ENCODE measurements around the gene USP10.
A peak's percentile ranks its signal among the peaks of the same experiment; 100 is the strongest.

USP10 gene

DNA sequence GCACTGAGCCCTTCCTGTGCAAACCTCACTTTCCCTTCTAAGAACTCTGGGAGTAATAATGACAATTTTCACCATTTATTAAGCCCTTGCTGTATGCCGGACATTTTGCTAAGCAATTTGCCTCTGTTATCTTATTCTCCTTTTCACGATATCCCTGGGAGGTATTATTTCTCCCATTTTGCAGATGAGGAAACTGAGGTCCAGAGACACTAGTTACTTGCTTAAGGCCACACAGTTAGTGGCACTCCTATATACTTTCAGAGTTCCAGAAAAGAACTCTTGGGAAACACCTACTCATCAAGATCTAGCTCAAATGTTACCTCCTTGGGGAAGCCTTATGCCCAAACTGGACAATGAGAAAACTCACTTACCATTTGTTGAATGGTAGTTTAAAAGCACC, 4.8 kb upstream of the USP10 start:
- H3K4me3 ChIP-seq (ENCODE audit: control insufficient read depth in 1 of 7, extremely low read depth in 1 of 7, insufficient read depth in 4 of 7, low read depth in 2 of 7, low read length in 6 of 7) = no peak overlapping the region
- 100% methylated on average over 2 of the region's 2 CpGs for WGBS (ENCODE audit: insufficient coverage)
- H3K36me3 ChIP-seq (ENCODE audit: control insufficient read depth in 4 of 4, insufficient read depth in 4 of 4, low read length in 3 of 4) = no peaks in the 10 kb centered on the region
- H3K9me3 ChIP-seq (ENCODE audit: control extremely low read depth in 1 of 5, control insufficient read depth in 4 of 5, insufficient read depth in 2 of 5, low read depth in 1 of 5, low read length in 4 of 5) = no peaks in the 10 kb centered on the region
- H3K27me3 ChIP-seq (replicated peaks in 2 of 5; ENCODE audit: control insufficient read depth in 4 of 5, insufficient read depth in 5 of 5, low read length in 4 of 5) = no peaks in the 10 kb centered on the region
- ChIA-PET CTCF (interaction anchor here (2.0 to 2.4 kb wide), 4 partner anchors 22 to 32 kb away, joined by 9 to 12 read pairs (median 9); no protein-coding TSS in a partner anchor), POLR2A (no interaction called here)
- peaks cover 0 to 9% (median 6%) of the 10 kb centered on the region in 4 experiments for H3K4me1 ChIP-seq (ENCODE audit: control extremely low read depth in 1 of 4, control insufficient read depth in 4 of 4, insufficient read depth in 4 of 4, low read length in 3 of 4)
- H3K27ac ChIP-seq (ENCODE audit: insufficient read depth in 1 of 2, low read depth in 1 of 2, low read length in 2 of 2, poor library complexity in 1 of 2, severe bottlenecking in 2 of 2) = no peak overlapping the region
- DNase-seq = no peak

DNA sequence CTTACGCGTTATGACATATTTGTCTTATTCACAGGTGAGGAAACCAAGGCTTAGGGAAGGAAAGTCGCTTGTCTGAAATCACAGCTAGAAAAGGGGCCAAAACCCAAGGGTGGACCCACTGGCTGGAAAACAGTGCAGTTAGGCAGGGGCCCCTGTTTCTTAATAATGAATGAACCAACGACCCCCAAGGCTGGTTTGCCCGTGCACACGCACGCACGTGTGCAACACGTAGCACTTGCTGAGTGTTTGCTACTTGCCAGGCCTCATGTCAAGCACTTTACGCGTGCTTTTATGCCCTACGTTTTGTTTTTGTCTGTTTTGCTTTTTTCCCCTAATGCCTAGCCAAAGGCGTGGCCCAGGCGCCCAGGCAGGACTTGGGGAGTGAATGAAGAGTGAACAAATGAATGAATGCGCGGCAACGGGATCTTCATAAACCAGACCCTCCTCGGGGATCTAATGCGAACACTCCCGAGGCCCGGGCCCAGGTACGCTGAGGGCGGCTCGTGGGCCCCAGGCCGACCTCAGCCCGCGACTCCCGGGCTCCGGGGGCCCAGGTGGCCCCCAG, 571 bp upstream of the USP10 start:
- no peaks in the 10 kb centered on the region for H3K27me3 ChIP-seq (replicated peaks in 2 of 5; ENCODE audit: control insufficient read depth in 4 of 5, insufficient read depth in 5 of 5, low read length in 4 of 5)
- CTCF ChIA-PET = no interaction called here
- POLR2A ChIA-PET = no interaction called here
- peak overlapping the region; percentile 92 to 99 (median 97) for H3K4me3 ChIP-seq (ENCODE audit: control insufficient read depth in 1 of 7, extremely low read depth in 1 of 7, insufficient read depth in 4 of 7, low read depth in 2 of 7, low read length in 6 of 7)
- WGBS (ENCODE audit: insufficient coverage) = 26% methylated on average over 29 of the region's 29 CpGs
- no peaks in the 10 kb centered on the region for H3K9me3 ChIP-seq (ENCODE audit: control extremely low read depth in 1 of 5, control insufficient read depth in 4 of 5, insufficient read depth in 2 of 5, low read depth in 1 of 5, low read length in 4 of 5)
- peaks cover 10 to 31% (median 18%) of the 10 kb centered on the region in 4 experiments for H3K4me1 ChIP-seq (ENCODE audit: control extremely low read depth in 1 of 4, control insufficient read depth in 4 of 4, insufficient read depth in 4 of 4, low read length in 3 of 4)
- H3K36me3 ChIP-seq (ENCODE audit: control insufficient read depth in 4 of 4, insufficient read depth in 4 of 4, low read length in 3 of 4) = no peaks in the 10 kb centered on the region
- DNase-seq = peak; percentile 24 to 65 (median 55)
- peak overlapping the region in 1 of 2 experiments; percentile 88 for H3K27ac ChIP-seq (ENCODE audit: insufficient read depth in 1 of 2, low read depth in 1 of 2, low read length in 2 of 2, poor library complexity in 1 of 2, severe bottlenecking in 2 of 2)

DNA sequence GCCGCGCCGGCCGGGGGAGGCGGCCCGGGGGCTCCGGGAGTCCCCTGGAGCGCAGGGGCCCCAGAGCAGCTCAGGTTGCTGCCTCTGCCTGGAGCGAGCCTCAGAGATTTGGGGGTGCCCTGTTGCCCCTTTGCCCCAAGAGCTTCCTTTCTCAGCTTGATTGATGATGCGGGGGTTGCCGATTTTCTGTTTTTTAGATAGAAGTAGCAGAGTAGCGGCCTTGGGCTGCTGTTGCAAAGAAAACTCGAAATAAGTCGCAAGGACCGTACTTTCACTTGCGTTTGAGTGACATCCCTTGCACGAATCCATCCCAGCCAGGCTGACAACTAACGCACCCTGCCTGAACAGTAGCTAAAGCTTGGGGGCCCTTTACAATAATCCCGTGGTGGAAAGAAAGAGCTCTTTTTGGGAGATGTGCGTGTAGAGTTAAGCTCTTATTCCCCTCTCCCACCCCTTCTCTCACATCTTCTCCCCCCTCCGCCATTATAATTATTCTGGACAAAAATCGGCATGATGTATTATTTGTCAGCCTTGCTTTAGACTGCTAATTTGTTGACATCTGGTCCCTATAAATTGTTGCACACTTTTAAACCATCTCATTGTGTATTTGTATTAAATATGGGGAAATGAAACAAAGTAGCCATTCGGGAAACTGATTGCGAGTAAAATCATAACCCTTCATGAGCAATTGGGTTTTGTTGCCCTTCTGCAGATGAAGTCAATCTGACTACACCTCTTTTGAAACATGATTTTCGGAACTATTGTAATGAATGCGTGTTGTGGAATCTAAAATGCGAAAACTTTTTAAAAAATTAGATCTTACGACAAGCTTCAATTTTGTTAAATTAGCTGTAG, 873 bp downstream of the USP10 start:
- Histone ChIP-seq H3K4me3 (ENCODE audit: control insufficient read depth in 1 of 7, extremely low read depth in 1 of 7, insufficient read depth in 4 of 7, low read depth in 2 of 7, low read length in 6 of 7) (peak overlapping the region; percentile 92 to 99 (median 97)), H3K36me3 (ENCODE audit: control insufficient read depth in 4 of 4, insufficient read depth in 4 of 4, low read length in 3 of 4) (peaks cover 0 to 4% (median 3%) of the 10 kb centered on the region in 4 experiments), H3K9me3 (ENCODE audit: control extremely low read depth in 1 of 5, control insufficient read depth in 4 of 5, insufficient read depth in 2 of 5, low read depth in 1 of 5, low read length in 4 of 5) (no peaks in the 10 kb centered on the region), H3K27me3 (replicated peaks in 2 of 5; ENCODE audit: control insufficient read depth in 4 of 5, insufficient read depth in 5 of 5, low read length in 4 of 5) (no peaks in the 10 kb centered on the region), H3K4me1 (ENCODE audit: control extremely low read depth in 1 of 4, control insufficient read depth in 4 of 4, insufficient read depth in 4 of 4, low read length in 3 of 4) (peaks cover 10 to 32% (median 18%) of the 10 kb centered on the region in 4 experiments), H3K27ac (ENCODE audit: insufficient read depth in 1 of 2, low read depth in 1 of 2, low read length in 2 of 2, poor library complexity in 1 of 2, severe bottlenecking in 2 of 2) (peak overlapping the region; percentile 75 to 88)
- CTCF ChIA-PET = interaction anchor here (0.9 to 2.4 kb wide), 8 partner anchors 9 to 45 kb away, joined by 3 to 14 read pairs (median 5); no protein-coding TSS in a partner anchor
- under 1% methylated on average over 15 of the region's 28 CpGs for WGBS (ENCODE audit: insufficient coverage)
- POLR2A ChIA-PET = interaction anchor here (0.9 to 1.3 kb wide), 2 partner anchors 14 to 28 kb away, joined by 3 read pairs; no protein-coding TSS in a partner anchor
- peak; percentile 29 to 66 (median 56) for DNase-seq

DNA sequence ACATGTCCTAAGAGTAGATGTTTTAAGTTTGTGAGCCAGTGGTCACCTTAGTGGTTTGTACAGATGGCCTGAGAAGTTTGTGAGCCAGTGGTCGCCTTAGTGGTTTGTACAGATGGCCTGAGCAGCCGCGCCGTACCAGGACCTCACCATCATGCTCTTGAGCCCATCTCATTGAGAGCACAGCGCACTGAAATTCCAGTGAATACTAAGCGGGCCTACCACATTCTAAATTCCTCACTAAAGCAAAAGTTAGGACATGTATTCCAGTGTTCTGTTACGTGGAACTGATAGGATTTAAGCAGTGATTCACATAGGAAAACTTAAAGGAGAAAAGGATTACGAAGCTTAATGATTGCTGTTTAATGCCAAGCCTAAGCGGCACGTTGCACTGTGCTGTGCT, 3.9 kb downstream of the USP10 start:
- Histone ChIP-seq H3K4me3 (ENCODE audit: control insufficient read depth in 1 of 7, extremely low read depth in 1 of 7, insufficient read depth in 4 of 7, low read depth in 2 of 7, low read length in 6 of 7) (no peak overlapping the region), H3K9me3 (ENCODE audit: control extremely low read depth in 1 of 5, control insufficient read depth in 4 of 5, insufficient read depth in 2 of 5, low read depth in 1 of 5, low read length in 4 of 5) (no peaks in the 10 kb centered on the region), H3K4me1 (ENCODE audit: control extremely low read depth in 1 of 4, control insufficient read depth in 4 of 4, insufficient read depth in 4 of 4, low read length in 3 of 4) (peaks cover 10 to 40% (median 19%) of the 10 kb centered on the region in 4 experiments), H3K27me3 (replicated peaks in 2 of 5; ENCODE audit: control insufficient read depth in 4 of 5, insufficient read depth in 5 of 5, low read length in 4 of 5) (no peaks in the 10 kb centered on the region), H3K27ac (ENCODE audit: insufficient read depth in 1 of 2, low read depth in 1 of 2, low read length in 2 of 2, poor library complexity in 1 of 2, severe bottlenecking in 2 of 2) (no peak overlapping the region), H3K36me3 (ENCODE audit: control insufficient read depth in 4 of 4, insufficient read depth in 4 of 4, low read length in 3 of 4) (peaks cover 0 to 14% (median 3%) of the 10 kb centered on the region in 4 experiments)
- DNase-seq = no peak
- POLR2A ChIA-PET = interaction anchor here (0.5 to 0.7 kb wide), 2 partner anchors 10 to 31 kb away, joined by 3 read pairs; no protein-coding TSS in a partner anchor
- CTCF ChIA-PET = interaction anchor here (1.4 to 2.1 kb wide), 3 partner anchors 10 to 31 kb away, joined by 5 to 8 read pairs (median 8); no protein-coding TSS in a partner anchor
- 98% methylated on average over 10 of the region's 10 CpGs for WGBS (ENCODE audit: insufficient coverage)

DNA sequence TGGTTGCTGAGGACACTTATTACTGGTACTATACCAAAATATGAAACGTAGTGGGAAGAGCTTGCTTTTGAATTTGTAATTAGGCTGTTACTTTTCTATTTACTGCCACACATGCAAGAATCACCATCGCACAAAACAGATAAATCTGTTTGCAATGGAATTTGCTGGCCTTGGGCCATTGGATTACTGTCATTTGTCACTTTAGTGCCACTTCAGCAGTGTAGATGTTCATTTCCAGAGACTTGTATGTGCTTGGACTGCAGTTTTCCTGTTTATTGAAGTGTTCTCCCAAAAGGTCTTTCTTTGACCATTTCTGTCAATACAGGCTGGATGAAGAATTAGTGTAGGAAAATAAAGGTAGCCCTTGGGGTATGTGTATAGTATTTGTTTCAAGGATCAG, 4.5 kb downstream of the USP10 start:
- Histone ChIP-seq H3K4me3 (ENCODE audit: control insufficient read depth in 1 of 7, extremely low read depth in 1 of 7, insufficient read depth in 4 of 7, low read depth in 2 of 7, low read length in 6 of 7) (no peak overlapping the region), H3K36me3 (ENCODE audit: control insufficient read depth in 4 of 4, insufficient read depth in 4 of 4, low read length in 3 of 4) (peaks cover 0 to 20% (median 3%) of the 10 kb centered on the region in 4 experiments), H3K4me1 (ENCODE audit: control extremely low read depth in 1 of 4, control insufficient read depth in 4 of 4, insufficient read depth in 4 of 4, low read length in 3 of 4) (peaks cover 7 to 36% (median 17%) of the 10 kb centered on the region in 4 experiments), H3K9me3 (ENCODE audit: control extremely low read depth in 1 of 5, control insufficient read depth in 4 of 5, insufficient read depth in 2 of 5, low read depth in 1 of 5, low read length in 4 of 5) (no peaks in the 10 kb centered on the region), H3K27me3 (replicated peaks in 2 of 5; ENCODE audit: control insufficient read depth in 4 of 5, insufficient read depth in 5 of 5, low read length in 4 of 5) (no peaks in the 10 kb centered on the region), H3K27ac (ENCODE audit: insufficient read depth in 1 of 2, low read depth in 1 of 2, low read length in 2 of 2, poor library complexity in 1 of 2, severe bottlenecking in 2 of 2) (no peak overlapping the region)
- ChIA-PET CTCF (interaction anchor here (1.3 to 2.1 kb wide), 3 partner anchors 10 to 32 kb away, joined by 3 to 8 read pairs (median 5); no protein-coding TSS in a partner anchor), POLR2A (interaction anchor here (0.7 kb wide), 1 partner anchor 10 kb away, joined by 3 read pairs; no protein-coding TSS in a partner anchor)
- no peak for DNase-seq
- WGBS (ENCODE audit: insufficient coverage) = 100% methylated on average over 1 of the region's 2 CpGs

DNA sequence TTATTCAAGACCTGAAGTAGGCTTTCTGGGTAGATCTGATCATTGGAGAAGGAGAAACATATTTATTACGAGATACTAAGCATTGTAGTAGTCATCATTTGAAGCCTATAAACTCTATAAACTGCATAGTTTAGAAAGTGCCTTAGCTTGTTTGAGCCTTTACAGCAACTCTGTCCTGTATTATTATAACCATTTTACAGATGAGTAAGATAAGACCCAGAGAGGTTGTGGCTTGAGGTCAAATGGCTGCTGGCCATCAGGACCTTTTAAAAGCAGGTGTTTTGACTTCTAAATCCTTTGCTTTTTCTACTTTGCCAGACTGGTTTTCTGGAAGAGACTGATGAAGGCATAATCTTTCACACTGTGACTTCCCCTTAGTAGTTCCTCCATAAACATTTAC, 7.1 kb downstream of the USP10 start:
- ChIA-PET CTCF (no interaction called here), POLR2A (no interaction called here)
- Histone ChIP-seq H3K36me3 (ENCODE audit: control insufficient read depth in 4 of 4, insufficient read depth in 4 of 4, low read length in 3 of 4) (peaks cover 0 to 28% (median 3%) of the 10 kb centered on the region in 4 experiments), H3K27me3 (replicated peaks in 2 of 5; ENCODE audit: control insufficient read depth in 4 of 5, insufficient read depth in 5 of 5, low read length in 4 of 5) (no peaks in the 10 kb centered on the region), H3K9me3 (ENCODE audit: control extremely low read depth in 1 of 5, control insufficient read depth in 4 of 5, insufficient read depth in 2 of 5, low read depth in 1 of 5, low read length in 4 of 5) (no peaks in the 10 kb centered on the region), H3K27ac (ENCODE audit: insufficient read depth in 1 of 2, low read depth in 1 of 2, low read length in 2 of 2, poor library complexity in 1 of 2, severe bottlenecking in 2 of 2) (no peak overlapping the region), H3K4me1 (ENCODE audit: control extremely low read depth in 1 of 4, control insufficient read depth in 4 of 4, insufficient read depth in 4 of 4, low read length in 3 of 4) (peaks cover 0 to 34% (median 5%) of the 10 kb centered on the region in 4 experiments), H3K4me3 (ENCODE audit: control insufficient read depth in 1 of 7, extremely low read depth in 1 of 7, insufficient read depth in 4 of 7, low read depth in 2 of 7, low read length in 6 of 7) (no peak overlapping the region)
- no peak for DNase-seq
- no CpG with 5 or more reads among the region's 1 CpG for WGBS (ENCODE audit: insufficient coverage)
